ENCODE data around the gene EXD3. TPM values are rescaled to one million over a fixed set of nuclear protein-coding genes. Genes with fewer than 3 reads are reported as not detected.
A peak's percentile ranks its signal among the peaks of the same experiment; 100 is the strongest.

EXD3 gene
- total RNA-seq, 2 donors from 2014 or later, result 5.9 to 6.0 TPM

GRCh38 chr9:137462396-137462985, 39.5 kb upstream of the EXD3 start:
- DNase-seq (ENCODE audit: low spot score), result no peak
- Histone ChIP-seq H3K4me3 (no peak overlapping the region), H3K27me3 (no peaks in the 10 kb centered on the region), H3K36me3 (no peaks in the 10 kb centered on the region), H3K9me3 (no peaks in the 10 kb centered on the region), H3K27ac (no peak overlapping the region), H3K4me1 (peaks cover 0 to 22% of the 10 kb centered on the region in 2 donors)
- TF ChIP-seq CTCF (IDR thresholded peaks at IDR 0.05), result no peak

- H3K27me3 ChIP-seq, result no peaks in the 10 kb centered on the region
- peaks cover 0 to 22% of the 10 kb centered on the region in 2 donors for H3K4me1 ChIP-seq
- H3K9me3 ChIP-seq, result no peaks in the 10 kb centered on the region
- DNase-seq (ENCODE audit: low spot score), result no peak
- H3K27ac ChIP-seq, result no peak overlapping the region
- H3K4me3 ChIP-seq, result no peak overlapping the region
- no peak for TF ChIP-seq CTCF (IDR thresholded peaks at IDR 0.05)
- H3K36me3 ChIP-seq, result no peaks in the 10 kb centered on the region
Observed at GRCh38 chr9:137461663-137462395, 38.9 kb upstream of the EXD3 start.

GRCh38 chr9:137461316-137461662, 38.3 kb upstream of the EXD3 start:
- no peak for DNase-seq (ENCODE audit: low spot score)
- no peaks in the 10 kb centered on the region for H3K27me3 ChIP-seq
- H3K27ac ChIP-seq, result no peak overlapping the region
- H3K4me1 ChIP-seq, result peaks cover 0 to 22% of the 10 kb centered on the region in 2 donors
- TF ChIP-seq CTCF (IDR thresholded peaks at IDR 0.05), result no peak
- no peaks in the 10 kb centered on the region for H3K36me3 ChIP-seq
- no peaks in the 10 kb centered on the region for H3K9me3 ChIP-seq
- no peak overlapping the region for H3K4me3 ChIP-seq

- DNase-seq (ENCODE audit: low spot score), result no peak
- Histone ChIP-seq H3K4me1 (peaks cover 0 to 22% of the 10 kb centered on the region in 2 donors), H3K36me3 (no peaks in the 10 kb centered on the region), H3K27me3 (no peaks in the 10 kb centered on the region), H3K9me3 (no peaks in the 10 kb centered on the region), H3K27ac (no peak overlapping the region), H3K4me3 (no peak overlapping the region)
- TF ChIP-seq CTCF (IDR thresholded peaks at IDR 0.05), result no peak
Observed at GRCh38 chr9:137460363-137461315, 37.7 kb upstream of the EXD3 start.

GRCh38 chr9:137459601-137460362, 36.8 kb upstream of the EXD3 start:
- no peak for TF ChIP-seq CTCF (IDR thresholded peaks at IDR 0.05)
- Histone ChIP-seq H3K27me3 (no peaks in the 10 kb centered on the region), H3K4me3 (peak overlapping the region; percentile 45 to 72), H3K36me3 (no peaks in the 10 kb centered on the region), H3K9me3 (no peaks in the 10 kb centered on the region), H3K27ac (peak overlapping the region; percentile 65 to 73), H3K4me1 (peaks cover 0 to 28% of the 10 kb centered on the region in 2 donors)
- DNase-seq (ENCODE audit: low spot score), result no peak

Measured in right atrium auricular region (tissue), 2 donors.